MCF 10A (cell line): ENCODE data around the gene RAB43. TPM values are rescaled to one million over a fixed set of nuclear protein-coding genes. Genes with fewer than 3 reads are reported as not detected.

Experiments
- BruUV-seq: library from RNA; stranded (reverse); fragments of 400-500 nt; replicated peaks from 2 replicates; lab custom pipeline; 2021; lab: Mats Ljungman, UMichigan
- CTCF ChIA-PET: fragments of 300-600 bp; sonication (Branson Sonifier 250); formaldehyde crosslinking; extraction: SDS; loops from one replicate; lab custom pipeline; 2021; ENCODE audit warnings: antibody characterized with exemption, inconsistent platforms; lab: Yijun Ruan, JAX
- POLR2A ChIA-PET: fragments of 300-600, 350-650 bp; sonication (Branson Sonifier 250); formaldehyde crosslinking; extraction: SDS; loops from one replicate; lab custom pipeline; 2020; ENCODE audit warnings: antibody characterized with exemption, inconsistent platforms; lab: Yijun Ruan, JAX
- DNase-seq: peaks from one replicate; pipeline ENCODE4 v3.0.0-alpha.2; 2018; ENCODE audit not compliant: unreplicated experiment
- H3K27ac Mint-ChIP-seq: one replicate; pipeline ENCODE4 v1.8.0; 2022; ENCODE audit warnings: mild to moderate bottlenecking, low read depth, mixed read lengths; ENCODE audit not compliant: unreplicated experiment
- H3K27me3 Mint-ChIP-seq: one replicate; pipeline ENCODE4 v1.8.0; 2022; ENCODE audit warnings: mixed read lengths; ENCODE audit not compliant: insufficient read depth, unreplicated experiment
- H3K36me3 Mint-ChIP-seq: one replicate; pipeline ENCODE4 v1.8.0; 2022; ENCODE audit warnings: mild to moderate bottlenecking, moderate library complexity, mixed read lengths; ENCODE audit not compliant: insufficient read depth, unreplicated experiment
- H3K4me1 Mint-ChIP-seq: one replicate; pipeline ENCODE4 v1.8.0; 2022; ENCODE audit warnings: mixed read lengths; ENCODE audit not compliant: insufficient read depth, unreplicated experiment
- H3K4me3 Mint-ChIP-seq: one replicate; pipeline ENCODE4 v1.8.0; 2022; ENCODE audit warnings: mild to moderate bottlenecking, moderate library complexity, mixed read lengths; ENCODE audit not compliant: unreplicated experiment
- H3K9me3 Mint-ChIP-seq: one replicate; pipeline ENCODE4 v1.8.0; 2022; ENCODE audit warnings: mixed read lengths; ENCODE audit not compliant: unreplicated experiment
- intact Hi-C: fragments of 100-400 bp; cut with micrococcal nuclease; formaldehyde crosslinking; loops from 2 replicates; pipeline ENCODE4 v1.14.1; 2022
- total RNA-seq: library from RNA; stranded (reverse); gene quantifications from 2 replicates; pipeline ENCODE4 v1.2.3, GENCODE V29; 2022
- TF ChIP-seq, protein P1 (sequence below): fragments of 200-600 bp; IDR thresholded peaks from one replicate; pipeline ENCODE4 v1.8.0; 2022; ENCODE audit warnings: antibody characterized with exemption, mild to moderate bottlenecking; ENCODE audit not compliant: unreplicated experiment

RAB43 gene
- total RNA-seq, 1 experiment from 2014 or later, result 18.9 TPM

DNA sequence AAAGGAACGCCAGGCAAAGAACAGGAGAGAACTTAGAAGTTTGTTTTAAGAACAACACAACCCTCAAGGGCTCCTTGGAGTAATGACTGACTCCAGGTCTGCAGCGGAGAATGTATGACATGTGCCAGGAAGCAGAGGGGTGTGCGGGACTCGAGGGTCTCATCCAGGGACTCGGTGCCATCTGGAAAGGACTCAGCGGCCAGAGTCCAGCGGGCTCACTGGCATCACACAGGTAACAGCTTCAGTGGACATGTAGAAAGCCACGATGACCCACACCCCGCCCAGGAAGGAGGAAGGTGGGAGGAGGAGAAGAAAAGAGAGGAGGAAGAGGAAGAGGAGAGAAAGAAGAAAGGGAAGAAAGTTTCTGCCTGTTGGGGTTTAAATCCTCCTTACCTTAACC is 39.6 kb downstream of the RAB43 start:
- POLR2A ChIA-PET, result no interaction called here
- H3K27me3 Mint-ChIP-seq, result no peaks in the 10 kb centered on the region
- no TSS peak for BruUV-seq
- H3K4me3 Mint-ChIP-seq, result no peak overlapping the region
- DNase-seq, result no peak
- CTCF ChIA-PET, result interaction anchor here (0.5 kb wide), 1 partner anchor 263 kb away, joined by 3 read pairs; no protein-coding TSS in a partner anchor
- H3K9me3 Mint-ChIP-seq, result no peaks in the 10 kb centered on the region
- intact Hi-C loops, result no loop called here
- TF ChIP-seq, protein P1, sequence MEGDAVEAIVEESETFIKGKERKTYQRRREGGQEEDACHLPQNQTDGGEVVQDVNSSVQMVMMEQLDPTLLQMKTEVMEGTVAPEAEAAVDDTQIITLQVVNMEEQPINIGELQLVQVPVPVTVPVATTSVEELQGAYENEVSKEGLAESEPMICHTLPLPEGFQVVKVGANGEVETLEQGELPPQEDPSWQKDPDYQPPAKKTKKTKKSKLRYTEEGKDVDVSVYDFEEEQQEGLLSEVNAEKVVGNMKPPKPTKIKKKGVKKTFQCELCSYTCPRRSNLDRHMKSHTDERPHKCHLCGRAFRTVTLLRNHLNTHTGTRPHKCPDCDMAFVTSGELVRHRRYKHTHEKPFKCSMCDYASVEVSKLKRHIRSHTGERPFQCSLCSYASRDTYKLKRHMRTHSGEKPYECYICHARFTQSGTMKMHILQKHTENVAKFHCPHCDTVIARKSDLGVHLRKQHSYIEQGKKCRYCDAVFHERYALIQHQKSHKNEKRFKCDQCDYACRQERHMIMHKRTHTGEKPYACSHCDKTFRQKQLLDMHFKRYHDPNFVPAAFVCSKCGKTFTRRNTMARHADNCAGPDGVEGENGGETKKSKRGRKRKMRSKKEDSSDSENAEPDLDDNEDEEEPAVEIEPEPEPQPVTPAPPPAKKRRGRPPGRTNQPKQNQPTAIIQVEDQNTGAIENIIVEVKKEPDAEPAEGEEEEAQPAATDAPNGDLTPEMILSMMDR, result no peak
- no peak overlapping the region for H3K27ac Mint-ChIP-seq
- no peaks in the 10 kb centered on the region for H3K36me3 Mint-ChIP-seq
- no peaks in the 10 kb centered on the region for H3K4me1 Mint-ChIP-seq

DNA sequence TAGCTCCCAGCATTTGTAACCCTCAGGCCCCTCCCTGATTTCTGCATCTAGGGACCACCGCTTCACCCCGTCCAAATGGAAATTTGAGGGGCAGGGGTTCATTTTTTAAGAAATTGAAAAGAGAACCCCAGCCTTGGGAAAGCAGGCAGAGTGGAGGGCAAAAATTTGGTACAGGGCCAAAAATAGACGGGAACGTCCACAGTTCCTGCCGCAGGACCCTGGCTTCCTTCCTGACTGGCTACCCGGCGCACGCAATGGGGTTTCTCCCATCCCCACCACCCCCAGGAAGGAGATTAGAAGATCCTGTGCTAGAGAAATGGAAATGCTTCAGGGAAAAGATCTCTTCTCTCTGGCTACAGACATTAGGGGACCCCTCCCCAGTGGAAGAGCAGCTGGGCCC is 40.1 kb downstream of the RAB43 start:
- BruUV-seq, result no TSS peak
- no peak for DNase-seq
- TF ChIP-seq, protein P1, result no peak
- POLR2A ChIA-PET, result no interaction called here
- Mint-ChIP-seq H3K27ac (no peak overlapping the region), H3K9me3 (no peaks in the 10 kb centered on the region), H3K4me3 (no peak overlapping the region), H3K36me3 (no peaks in the 10 kb centered on the region), H3K4me1 (no peaks in the 10 kb centered on the region), H3K27me3 (no peaks in the 10 kb centered on the region)
- intact Hi-C loops, result no loop called here
- CTCF ChIA-PET, result interaction anchor here (1.3 kb wide), 1 partner anchor 28 kb away, joined by 3 read pairs; no protein-coding TSS in a partner anchor

DNA sequence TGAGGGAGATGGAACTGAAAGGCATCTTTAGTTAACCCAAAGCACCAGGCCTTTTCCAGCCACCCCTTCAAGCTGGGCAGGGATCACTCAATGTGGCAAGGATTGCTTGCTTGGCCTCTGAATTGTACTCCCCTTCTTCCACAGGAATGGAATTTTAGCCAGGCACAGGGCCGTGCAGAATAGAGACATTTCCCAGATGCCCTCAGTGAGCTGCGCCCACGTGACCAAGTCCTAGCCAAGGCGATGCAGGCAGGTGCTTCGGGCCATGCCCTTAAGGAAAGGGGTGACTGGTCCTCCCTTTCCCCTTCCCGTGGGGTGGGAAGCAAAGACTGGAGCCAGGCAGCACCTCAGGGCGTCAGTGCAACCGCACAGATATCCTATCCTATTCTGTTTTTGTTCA is 43.1 kb downstream of the RAB43 start:
- intact Hi-C loops, result no loop called here
- Mint-ChIP-seq H3K4me3 (no peak overlapping the region), H3K36me3 (no peaks in the 10 kb centered on the region), H3K4me1 (no peaks in the 10 kb centered on the region), H3K9me3 (no peaks in the 10 kb centered on the region), H3K27ac (no peak overlapping the region), H3K27me3 (no peaks in the 10 kb centered on the region)
- CTCF ChIA-PET, result interaction anchor here (0.6 kb wide), 1 partner anchor 182 kb away, joined by 3 read pairs; no protein-coding TSS in a partner anchor
- DNase-seq, result no peak
- TF ChIP-seq, protein P1, result no peak
- BruUV-seq, result no TSS peak
- POLR2A ChIA-PET, result interaction anchor here (0.7 to 1.2 kb wide), 2 partner anchors 25 to 195 kb away, joined by 3 read pairs; no protein-coding TSS in a partner anchor

DNA sequence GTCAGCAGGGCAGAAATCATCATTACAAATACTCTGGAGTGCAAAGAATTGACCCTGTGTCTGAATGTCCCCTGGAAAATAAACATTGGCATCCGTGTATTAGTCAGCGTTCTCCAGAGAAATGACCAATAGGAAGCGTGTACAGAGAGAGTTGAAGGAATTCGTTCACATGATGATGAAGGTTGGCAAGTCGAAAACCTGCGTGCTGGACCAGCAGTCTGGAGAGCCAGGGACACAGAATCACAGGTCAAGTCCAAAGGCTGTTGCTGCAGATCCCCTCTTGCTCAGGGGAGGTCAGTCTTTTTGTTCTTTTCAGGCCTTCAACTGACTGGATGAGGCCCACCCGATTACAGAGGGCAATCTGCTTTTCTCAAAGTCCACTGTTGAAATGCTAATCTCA is 44.4 kb downstream of the RAB43 start:
- no peak overlapping the region for H3K27ac Mint-ChIP-seq
- intact Hi-C loops, result no loop called here
- CTCF ChIA-PET, result interaction anchor here (0.7 kb wide), 1 partner anchor 8 kb away, joined by 4 read pairs; no protein-coding TSS in a partner anchor

More for the DNA sequence above, 44.4 kb downstream of the RAB43 start:
- no peaks in the 10 kb centered on the region for H3K9me3 Mint-ChIP-seq
- BruUV-seq, result no TSS peak
- H3K27me3 Mint-ChIP-seq, result no peaks in the 10 kb centered on the region
- H3K36me3 Mint-ChIP-seq, result no peaks in the 10 kb centered on the region
- no peak overlapping the region for H3K4me3 Mint-ChIP-seq
- no peaks in the 10 kb centered on the region for H3K4me1 Mint-ChIP-seq
- TF ChIP-seq, protein P1, result no peak
- DNase-seq, result no peak
- POLR2A ChIA-PET, result no interaction called here
